ENCODE data around the gene TBX6. TPM values are rescaled to one million over a fixed set of nuclear protein-coding genes. Genes with fewer than 3 reads are reported as not detected.
A peak's percentile ranks its signal among the peaks of the same experiment; 100 is the strongest.
"Not testable (repeated sequence)": the region's sequence is repeated elsewhere in the genome, so short reads cannot be mapped to it uniquely, and the experiment has no call there.

TBX6 gene
- polyA plus RNA-seq (2013, experiment 1 of 2; ENCODE audit: insufficient read length): 0.40 TPM
- polyA plus RNA-seq (2013, experiment 2 of 2; ENCODE audit: insufficient read length): 0.41 TPM

GRCh38 chr16:30091474-30092372, at the start of gene TBX6:
TBX6 (minus strand) TSS chr16:30091924; CDS start chr16:30091193, 731 bp downstream.
- peak; percentile 90 for DNase-seq

GRCh38 chr16:30139583-30140481, 48.1 kb upstream of the TBX6 start:
- no peak for DNase-seq

GRCh38 chr16:30137897-30138296, 46.2 kb upstream of the TBX6 start:
- DNase-seq: no peak

GRCh38 chr16:30136971-30137605, 45.4 kb upstream of the TBX6 start:
- DNase-seq: no peak

GRCh38 chr16:30132591-30132990, 40.9 kb upstream of the TBX6 start:
- DNase-seq: no peak

GRCh38 chr16:30131869-30132475, 40.2 kb upstream of the TBX6 start:
- peak; percentile 37 for DNase-seq

- no peak for DNase-seq
Observed at GRCh38 chr16:30127993-30128392, 36.3 kb upstream of the TBX6 start.

GRCh38 chr16:30125690-30126089, 34.0 kb upstream of the TBX6 start:
- not testable (repeated sequence) for DNase-seq

- DNase-seq: no peak
Observed at GRCh38 chr16:30124985-30125379, 33.3 kb upstream of the TBX6 start.

- DNase-seq: no peak
Observed at GRCh38 chr16:30122604-30123160, 31.0 kb upstream of the TBX6 start.

- no peak for DNase-seq
Observed at GRCh38 chr16:30121741-30122571, 30.2 kb upstream of the TBX6 start.

GRCh38 chr16:30120340-30121105, 28.8 kb upstream of the TBX6 start:
- no peak for DNase-seq

GRCh38 chr16:30119428-30119827, 27.7 kb upstream of the TBX6 start:
- no peak for DNase-seq

GRCh38 chr16:30117768-30118167, 26.0 kb upstream of the TBX6 start:
- DNase-seq: no peak

GRCh38 chr16:30116291-30117207, 24.8 kb upstream of the TBX6 start:
- DNase-seq: no peak

- no peak for DNase-seq
Observed at GRCh38 chr16:30115238-30115637, 23.5 kb upstream of the TBX6 start.

- DNase-seq: not testable (repeated sequence)
Observed at GRCh38 chr16:30114833-30115232, 23.1 kb upstream of the TBX6 start.

- no peak for DNase-seq
Observed at GRCh38 chr16:30114411-30114810, 22.7 kb upstream of the TBX6 start.
